HS-5 (cell line): ENCODE results near the gene DAPK1.

Experiments
- DNase-seq: peaks from one replicate; pipeline ENCODE4 v3.0.0-alpha.2; 2012; ENCODE audit warnings: low read depth

Gene DAPK1

DNA sequence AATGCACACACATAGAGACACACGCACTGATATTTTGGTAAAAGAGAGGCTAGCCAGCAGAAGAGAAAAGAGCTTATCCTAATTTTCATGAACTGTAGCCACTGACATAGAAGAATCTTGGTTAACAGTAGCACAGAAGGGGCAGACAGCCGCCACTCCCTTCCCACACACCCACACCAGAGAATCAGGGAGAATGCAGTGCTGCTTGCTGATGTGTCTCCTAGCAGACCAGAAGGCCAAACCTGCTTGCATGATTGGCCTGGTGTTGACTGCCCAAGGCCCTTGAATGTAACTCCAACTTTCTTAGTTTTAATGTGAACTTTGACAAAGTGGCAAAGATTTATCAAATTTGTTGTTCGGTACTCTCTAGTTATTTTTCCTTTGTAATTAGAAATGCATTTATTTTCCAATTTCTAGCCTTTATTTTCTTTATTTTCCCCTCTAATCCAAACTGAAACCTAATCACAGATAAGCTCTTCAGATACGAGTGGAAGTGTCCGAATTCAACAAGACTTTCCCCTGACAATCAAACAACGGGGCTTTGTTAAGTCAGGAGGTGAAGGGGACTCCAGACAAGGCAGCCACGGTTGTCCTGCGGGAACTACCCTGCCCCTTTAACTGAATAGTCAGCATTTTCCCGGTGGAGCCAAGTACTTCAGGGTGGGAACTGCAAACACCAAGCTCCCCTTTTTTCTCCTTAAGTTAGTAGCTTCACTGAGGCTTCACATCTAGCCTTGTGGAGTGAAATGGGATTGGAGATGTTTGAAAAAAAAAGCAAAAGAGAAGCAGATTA is 146.3 kb downstream of the DAPK1 start:
- DNase-seq, result no peak

DNA sequence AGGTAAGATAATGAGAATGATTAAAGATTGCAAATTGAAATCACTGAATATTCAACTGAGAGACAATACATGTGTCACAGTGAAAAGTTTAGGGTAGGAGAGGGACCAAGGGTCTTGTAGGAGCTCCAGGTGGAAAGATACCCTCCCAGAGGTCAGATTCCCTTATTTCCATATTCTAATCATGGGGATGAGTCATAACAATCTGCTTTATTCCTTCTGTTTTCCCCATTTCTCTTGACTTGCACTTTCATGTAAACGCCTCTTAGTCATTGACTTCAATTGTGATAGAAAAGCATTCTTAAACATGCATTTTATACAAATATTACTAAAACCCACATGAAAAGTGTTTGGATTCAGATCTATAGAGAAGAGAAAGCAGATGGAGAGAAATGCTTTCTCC is 147.0 kb downstream of the DAPK1 start:
- no peak for DNase-seq

DNA sequence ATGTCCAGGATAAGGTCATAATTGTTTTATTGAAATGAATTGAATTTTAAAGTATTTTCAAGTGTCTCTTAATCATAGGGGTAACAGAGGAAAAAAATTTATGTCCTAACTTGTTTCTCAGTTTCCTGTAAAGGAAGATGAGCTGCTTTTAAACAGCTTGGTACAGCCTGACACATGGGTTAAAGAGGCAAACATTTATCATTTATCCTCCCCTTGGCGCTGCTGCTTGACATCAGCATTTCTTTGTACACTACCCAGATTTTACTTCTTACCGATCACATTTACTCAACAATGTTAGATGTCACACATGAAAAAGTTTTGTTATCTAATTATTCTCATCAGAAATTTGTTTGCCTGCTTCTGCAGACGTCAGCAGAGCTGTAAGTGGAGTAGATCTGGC is 148.9 kb downstream of the DAPK1 start:
- DNase-seq, result no peak

DNA sequence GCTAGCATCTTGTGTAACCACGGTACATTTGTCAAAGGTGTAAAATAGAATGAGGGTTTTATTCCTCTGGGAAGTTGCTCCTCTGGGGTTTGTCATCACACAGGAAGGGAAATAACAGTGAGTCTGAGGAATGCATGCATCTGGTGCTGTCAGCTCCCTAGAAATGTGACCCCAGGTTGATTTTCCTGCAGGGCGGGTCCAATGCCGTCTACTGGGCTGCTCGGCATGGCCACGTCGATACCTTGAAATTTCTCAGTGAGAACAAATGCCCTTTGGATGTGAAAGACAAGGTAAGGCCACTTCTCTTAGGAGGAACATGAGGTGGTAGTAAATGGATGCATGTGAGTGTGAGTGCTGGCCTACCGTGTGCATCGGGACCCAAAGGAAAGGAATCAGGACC is 149.4 kb downstream of the DAPK1 start:
- DNase-seq, result no peak

DNA sequence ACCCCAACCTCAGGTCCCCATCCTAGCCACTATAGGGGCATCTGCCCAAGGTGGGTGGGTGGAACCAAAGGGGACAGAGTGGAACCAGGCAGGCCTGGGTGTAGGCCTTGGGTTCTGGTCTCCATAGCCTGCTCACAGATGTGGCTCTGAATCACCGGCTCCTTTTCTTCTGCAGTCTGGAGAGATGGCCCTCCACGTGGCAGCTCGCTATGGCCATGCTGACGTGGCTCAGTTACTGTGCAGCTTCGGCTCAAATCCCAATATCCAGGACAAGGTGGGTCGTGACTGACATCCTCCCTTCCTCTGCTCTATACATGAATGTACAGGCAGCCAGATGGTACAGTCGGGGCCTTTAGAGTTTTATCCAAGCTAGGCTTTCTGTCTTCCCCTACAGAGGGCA is 150.9 kb downstream of the DAPK1 start:
- DNase-seq, result no peak

DNA sequence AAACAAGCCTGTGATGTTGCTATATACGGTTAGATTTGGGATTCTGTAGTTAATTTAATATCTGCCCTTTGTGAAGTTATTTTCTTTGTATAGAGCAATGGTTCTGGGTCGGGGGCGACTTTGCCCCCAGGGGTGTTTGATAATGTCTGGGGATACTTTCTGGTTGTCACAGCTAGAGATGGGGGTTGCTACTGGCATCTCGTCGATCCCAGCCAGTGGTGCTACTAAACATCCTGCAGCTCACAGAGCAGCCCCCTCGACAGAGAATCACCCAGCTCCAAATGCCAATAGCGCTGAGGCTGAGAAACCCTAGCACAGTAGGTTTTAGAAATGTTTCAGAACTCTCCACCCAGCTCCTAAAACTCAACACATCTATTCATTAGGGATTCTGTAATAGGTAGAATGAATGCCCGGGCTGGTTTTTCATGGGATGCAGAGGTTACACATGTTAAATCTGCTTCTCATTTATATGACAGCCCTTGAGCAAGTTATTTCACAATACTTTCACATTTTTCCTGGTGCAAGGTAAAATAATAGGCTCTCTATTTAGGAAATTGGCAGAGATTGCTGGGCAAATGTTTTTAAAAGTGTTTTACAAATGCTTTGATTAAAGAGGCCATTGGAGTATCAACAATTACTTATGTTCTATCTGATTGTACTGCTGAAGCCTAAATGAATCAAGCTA is 153.1 kb downstream of the DAPK1 start:
- no peak for DNase-seq

DNA sequence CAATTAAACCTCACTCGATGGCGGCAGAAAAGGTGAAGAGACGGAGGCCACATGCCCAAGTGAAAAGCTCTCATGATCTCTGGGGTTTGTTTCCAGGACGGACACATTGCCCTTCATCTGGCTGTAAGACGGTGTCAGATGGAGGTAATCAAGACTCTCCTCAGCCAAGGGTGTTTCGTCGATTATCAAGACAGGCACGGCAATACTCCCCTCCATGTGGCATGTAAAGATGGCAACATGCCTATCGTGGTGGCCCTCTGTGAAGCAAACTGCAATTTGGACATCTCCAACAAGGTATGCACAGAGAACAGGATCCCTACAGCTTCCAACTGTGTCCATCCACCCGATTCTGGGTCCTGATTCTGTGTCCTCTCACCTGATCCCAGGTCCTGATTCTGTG is 153.8 kb downstream of the DAPK1 start:
- DNase-seq, result no peak

DNA sequence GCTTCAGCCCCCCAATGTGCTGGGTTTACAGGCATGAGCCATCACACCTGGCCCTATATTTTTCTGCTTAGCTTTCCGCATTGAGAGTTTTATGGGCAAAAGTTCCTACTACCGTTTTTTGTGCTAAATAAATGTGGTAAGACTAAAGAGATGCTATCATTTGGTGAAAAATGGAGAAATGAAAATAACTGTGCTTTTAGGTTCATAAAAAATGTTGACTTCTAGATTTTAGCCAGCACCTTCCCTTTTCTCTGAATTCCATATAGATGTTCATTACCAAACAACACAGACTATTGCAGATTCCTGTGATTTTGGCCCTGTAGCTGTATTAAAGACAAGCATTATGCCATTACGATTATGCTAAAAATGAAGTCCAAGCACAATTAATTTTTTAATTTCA is 156.3 kb downstream of the DAPK1 start:
- DNase-seq, result no peak

DNA sequence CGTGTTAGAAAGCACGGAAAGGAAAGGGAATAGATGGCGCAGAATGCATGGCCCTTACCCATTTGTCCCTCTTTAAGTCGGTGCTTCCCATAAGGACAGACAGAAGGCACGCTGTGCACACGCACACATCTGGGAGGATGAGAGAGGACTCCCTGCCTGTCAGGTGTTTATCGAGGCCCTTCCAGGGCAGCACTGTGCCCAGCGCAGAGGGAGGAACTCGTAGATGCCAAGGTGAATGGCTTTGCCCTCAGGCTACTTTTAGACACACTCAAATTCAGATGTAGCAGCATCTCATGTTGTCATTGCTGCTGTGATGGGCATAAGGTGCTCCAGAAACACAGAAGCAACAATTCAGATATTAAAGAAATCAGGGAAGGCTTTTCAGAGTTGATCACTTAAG is 158.1 kb downstream of the DAPK1 start:
- DNase-seq, result no peak

DNA sequence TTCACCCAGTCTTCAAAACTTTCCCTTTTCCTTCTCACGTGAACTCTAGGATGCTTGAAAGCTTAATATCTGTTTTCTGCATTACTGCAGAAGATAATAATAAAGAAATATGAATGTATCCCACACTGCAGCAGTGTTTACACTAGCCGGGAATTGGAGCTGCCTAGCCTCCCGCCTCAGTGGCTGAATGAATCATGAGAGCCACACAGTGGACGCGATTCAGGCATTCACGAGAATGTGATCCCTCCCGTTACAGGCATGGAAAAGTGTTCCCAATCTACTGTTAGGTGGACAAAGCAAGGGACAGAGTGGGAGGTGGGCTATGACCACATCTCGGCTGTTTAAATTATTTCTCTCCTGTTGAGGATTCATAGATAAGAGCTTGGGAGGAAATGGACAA is 158.8 kb downstream of the DAPK1 start:
- no peak for DNase-seq

DNA sequence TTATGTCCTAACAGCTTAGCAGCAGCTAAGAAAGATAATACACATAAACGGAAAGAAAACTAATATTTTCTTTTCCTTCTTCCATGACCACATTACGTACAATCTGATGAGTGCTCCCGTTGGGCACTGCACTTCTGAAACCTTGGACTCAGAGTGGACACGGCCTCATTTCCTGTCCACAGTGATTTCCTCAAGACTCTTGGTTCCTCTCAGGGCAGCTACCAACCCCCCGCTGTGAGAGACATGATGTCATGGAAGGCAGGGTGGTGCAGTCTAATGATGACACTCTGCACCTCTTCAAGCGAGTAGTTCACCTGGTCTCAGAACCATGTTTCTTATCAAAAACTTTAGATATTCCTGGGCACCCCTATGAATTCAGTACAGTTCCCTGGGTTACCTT is 159.5 kb downstream of the DAPK1 start:
- no peak for DNase-seq

DNA sequence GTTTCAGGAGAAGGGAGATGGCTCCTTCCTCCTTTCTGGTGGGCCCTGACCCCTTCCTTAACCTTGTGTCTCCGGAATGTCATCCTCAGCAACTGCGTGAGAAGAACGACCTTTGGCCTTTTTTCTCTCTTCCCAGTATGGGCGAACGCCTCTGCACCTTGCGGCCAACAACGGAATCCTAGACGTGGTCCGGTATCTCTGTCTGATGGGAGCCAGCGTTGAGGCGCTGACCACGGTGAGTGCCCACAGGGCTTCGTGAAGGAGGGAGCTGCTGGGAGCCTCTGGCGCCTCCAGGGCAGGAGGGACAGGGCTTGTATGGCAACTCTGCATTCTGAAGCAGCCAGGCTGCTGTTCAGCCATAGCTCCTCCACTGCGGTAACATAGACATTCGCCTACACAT is 160.2 kb downstream of the DAPK1 start:
- DNase-seq, result no peak

DNA sequence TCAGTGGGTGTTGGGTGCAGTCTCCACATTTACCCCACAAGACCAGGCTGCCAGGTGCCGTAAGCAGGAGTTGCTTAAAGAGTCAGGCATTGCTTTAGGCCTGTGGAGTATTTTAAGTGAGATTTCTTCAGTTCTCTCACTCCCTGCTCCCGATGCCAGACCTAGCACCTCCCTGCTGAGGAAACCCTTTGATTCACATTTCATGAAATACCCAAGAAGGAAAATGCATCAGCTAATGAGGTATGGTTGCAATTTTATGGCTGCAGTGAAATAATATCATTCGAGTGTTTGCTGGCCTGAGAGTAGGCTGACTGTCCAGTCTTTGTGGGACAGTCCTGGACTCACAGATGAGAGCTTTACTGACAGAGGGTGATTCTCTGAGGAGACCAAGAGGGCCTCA is 160.8 kb downstream of the DAPK1 start:
- no peak for DNase-seq

DNA sequence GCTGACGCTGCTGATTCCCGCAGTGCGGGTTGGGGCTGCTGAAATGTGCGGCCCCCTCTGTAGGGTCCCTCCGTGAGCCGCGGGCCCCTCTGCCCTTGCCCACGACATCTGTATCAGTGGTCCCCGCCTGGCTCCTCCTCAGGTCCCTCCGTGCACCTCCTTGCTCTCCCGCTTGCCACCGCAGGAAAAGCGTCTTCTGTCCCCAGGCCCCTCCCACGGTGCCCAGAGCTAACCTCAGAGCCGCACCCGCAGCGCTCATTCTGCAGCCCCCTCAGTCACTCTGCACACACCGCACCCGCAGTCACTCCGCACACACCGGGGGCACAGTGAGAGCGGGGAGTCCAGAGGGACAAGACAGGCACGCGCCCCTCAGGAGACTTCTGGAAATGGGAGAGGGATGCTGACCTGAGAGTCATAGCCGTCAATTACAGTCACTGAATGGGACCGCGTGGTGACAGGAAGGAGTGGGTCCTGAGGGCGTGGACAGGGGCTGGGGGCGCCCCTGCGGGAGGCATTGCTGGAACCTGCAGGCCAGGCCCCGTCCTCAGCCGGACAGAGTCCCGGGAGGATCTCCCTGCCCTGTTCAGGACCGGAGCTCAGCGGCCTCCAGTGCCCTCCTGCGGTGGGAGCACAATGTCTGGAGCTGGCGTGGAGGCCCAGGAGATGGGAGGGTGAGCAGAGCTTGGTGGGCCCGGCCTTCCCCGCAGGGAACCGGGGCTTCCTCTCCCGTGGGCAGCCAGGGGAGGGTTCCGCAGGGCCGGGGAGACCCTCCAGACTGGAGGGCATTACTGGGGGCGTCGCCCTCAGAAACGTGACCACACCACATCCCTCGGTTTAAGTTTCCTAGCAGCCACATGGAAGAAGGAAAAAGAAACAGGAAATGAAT is 162.1 kb downstream of the DAPK1 start:
- no peak for DNase-seq

DNA sequence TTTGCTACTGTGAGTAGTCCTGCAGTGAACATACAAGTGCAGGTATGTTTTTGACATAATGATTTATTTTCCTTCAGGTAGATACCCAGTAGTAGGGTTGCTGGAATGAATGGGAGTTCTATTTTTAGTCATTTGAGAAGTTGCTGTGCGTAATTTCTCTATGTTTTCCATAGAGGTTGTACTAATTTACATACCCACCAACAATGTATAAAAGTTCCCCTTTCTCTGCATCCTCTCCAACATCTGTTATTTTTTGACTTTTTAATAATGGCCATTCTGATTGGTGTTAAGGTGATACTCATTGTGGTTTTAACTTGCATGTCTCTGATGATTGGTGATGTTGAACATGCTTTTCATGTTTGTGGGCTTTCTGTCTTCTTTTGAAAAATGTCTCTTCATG is 163.6 kb downstream of the DAPK1 start:
- no peak for DNase-seq

DNA sequence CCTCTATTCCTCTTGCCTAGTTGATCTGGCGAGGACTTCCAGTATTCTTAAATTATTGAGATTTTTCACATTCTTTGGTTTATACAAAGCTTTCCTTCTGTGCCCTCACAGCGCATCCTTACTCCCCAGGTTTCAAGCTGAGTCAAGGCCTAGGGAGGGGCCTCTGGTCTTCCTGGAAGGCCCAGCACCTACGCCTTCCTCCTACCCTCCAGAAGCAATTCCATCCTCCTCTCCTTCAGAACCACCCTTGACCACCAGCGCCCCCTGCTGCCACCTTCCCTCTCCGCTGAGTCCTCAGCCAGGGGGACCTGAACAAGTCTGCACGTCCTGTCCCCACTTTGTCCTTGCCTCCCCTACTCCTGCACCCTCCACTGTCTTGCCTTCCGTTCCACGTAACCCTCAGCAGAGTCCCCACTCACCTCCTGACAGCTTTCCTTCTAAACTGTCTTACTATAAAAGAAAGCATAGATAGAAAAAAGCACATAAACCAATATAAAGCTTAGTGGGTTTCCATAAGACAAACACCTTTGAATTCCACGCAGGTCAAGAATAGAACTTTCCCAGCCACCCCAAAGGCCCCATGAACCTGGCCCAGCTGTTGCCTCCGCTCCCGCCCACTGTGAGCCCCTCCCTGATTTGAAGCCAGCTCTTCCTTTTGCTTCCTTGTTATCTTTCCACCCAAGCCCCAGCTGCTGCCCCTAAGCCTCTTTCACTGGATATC is 165.3 kb downstream of the DAPK1 start:
- DNase-seq, result peak; percentile 78

DNA sequence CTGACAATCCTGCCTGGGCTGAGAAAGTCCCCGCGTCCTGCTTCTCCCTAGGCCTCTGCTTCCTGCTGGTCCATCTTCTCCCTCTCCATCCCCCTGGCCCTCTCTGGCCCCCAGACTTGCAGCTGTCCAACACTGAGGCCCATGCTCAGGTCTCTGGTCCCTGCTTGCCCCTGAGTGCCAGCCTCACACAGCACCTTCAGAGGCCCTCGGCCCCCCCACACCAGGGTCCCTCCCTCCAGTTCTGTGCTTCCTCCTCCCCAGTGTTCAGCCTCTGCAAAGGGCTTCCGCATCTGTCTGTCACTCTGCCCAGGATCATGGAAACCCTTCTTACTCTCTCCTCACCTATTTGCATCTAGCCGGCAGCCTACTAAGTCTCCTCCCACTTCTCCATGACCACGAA is 165.9 kb downstream of the DAPK1 start:
- DNase-seq, result no peak

DNA sequence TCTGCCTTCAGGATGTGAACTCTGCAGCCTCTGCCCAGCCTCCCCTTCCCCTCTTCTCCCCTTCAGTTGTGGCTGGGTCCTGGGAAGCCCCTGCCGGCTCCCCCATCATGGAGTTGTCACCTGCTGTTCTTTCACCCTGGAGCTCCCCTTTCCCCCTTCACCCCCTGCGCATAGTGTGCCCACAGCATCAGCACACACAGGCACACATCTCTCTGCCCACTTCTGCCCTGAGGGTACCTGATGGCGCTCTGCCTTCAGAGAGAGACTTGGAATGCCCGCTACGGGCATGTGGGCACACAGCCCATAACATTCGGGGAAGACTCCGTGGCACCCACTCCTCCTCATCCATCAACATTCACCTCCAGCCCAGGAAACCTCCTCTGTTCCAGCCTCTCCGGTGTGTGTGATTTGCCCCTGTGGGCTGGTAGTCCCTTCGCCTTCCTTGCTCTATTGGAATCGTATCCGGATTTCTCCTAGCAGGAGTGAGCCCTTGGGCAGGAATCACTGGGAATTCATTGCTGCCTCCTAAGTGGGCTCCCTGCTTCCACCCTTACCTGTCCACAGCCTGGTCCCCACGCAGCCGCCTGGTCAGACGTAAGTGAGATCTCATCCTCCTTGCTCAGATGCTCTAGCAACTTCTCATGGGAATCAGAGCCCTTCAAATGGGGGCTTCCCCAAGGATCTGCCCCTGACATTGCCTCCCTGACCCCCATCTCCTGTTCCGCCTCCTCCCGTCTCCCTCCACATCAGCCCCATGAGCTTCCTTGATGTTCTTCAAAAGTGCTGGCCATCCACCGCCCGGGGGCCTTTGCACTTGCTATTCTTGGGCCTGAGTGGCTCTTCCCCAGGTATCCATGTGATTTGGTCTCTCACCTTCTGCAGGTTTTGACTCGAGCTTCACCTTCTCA is 166.7 kb downstream of the DAPK1 start:
- DNase-seq, result no peak

DNA sequence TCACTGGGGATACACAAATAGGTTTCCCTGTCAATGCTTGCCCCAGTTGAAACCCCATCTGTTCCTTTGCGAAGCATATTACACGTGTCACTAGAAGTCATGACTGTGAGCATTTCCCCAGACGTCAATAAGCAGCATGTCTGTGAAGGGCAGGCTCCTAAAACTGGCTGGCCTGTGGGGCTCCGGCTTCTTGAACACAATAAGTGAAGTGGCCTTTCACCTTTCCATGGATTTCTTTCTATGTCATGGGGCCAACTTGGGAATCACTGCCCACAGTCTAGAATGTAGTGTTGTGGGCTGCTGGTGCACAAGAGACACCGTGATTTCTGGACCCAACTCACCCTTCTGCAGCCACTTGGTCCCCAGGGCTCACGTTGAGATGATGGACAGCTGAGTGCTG is 167.8 kb downstream of the DAPK1 start:
- no peak for DNase-seq

DNA sequence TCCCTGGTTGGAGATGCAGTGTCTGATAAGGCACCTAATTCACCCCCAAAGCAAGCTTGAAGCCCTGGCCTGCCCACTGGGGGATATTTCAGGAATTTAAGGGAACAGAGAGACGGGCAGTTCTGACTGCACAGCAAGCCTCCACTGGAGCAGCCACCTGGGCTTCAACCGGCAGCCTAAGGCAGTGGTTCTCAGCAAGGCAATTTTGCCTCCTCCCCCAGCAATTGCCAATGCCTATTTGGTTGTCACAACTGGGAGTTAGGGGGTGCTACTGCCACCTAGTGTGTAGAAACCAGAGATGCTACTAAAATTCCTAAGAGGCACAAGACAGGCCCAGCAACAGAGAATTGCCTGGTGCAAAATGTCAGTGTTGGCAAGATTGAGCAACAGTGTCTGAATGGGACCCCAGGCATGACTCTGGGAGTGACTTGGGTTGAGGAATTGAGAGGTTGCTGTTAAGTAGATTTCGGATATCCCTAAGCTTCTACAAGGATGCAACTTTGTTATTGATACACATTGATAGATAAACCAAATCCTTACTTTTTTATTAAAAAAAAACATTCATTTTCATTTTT is 169.6 kb downstream of the DAPK1 start:
- DNase-seq, result no peak

DNA sequence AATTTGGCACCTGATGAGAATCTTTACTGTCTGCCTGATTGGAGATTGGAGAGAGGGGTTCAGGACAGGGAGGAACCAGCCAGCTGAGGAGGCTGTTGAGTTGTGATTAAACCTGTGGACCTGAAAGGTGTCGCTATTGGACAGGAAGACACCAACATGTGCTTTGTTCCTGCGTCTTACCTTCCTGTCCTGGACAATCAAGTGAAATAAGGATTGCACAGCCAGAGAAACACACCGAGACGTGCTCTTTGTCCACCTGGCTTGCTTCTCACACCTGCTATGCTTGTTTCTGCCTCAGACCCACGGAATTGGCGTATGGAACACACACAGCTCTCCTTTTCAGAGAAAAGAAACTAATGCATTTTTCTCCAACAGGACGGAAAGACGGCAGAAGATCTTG is 170.6 kb downstream of the DAPK1 start:
- DNase-seq, result no peak
